ENCODE results near the gene ACOXL.

The ACOXL gene

GRCh38 chr2:111015283-111015995 is 283.1 kb downstream of the ACOXL start:
- DNase-seq (ENCODE audit: low read depth in 1 of 2, low spot score in 1 of 2) = no peak
- in situ Hi-C loops (cut with HindIII; ENCODE audit: low pct_unique_long_range_greater_than_20kb, low sequenced_read_pairs) = no loop called here
- no peak for TF ChIP-seq JUND (IDR thresholded peaks at IDR 0.05; ENCODE audit: low read depth)

- in situ Hi-C loops (cut with HindIII; ENCODE audit: low pct_unique_long_range_greater_than_20kb, low sequenced_read_pairs) = no loop called here
- no peak for TF ChIP-seq JUND (IDR thresholded peaks at IDR 0.05; ENCODE audit: low read depth)
- DNase-seq (ENCODE audit: low read depth in 1 of 2, low spot score in 1 of 2) = no peak
Observed at GRCh38 chr2:111017034-111017622, 284.8 kb downstream of the ACOXL start.

GRCh38 chr2:111017909-111018308 is 285.5 kb downstream of the ACOXL start:
- in situ Hi-C loops (cut with HindIII; ENCODE audit: low pct_unique_long_range_greater_than_20kb, low sequenced_read_pairs) = no loop called here
- TF ChIP-seq JUND (IDR thresholded peaks at IDR 0.05; ENCODE audit: low read depth) = no peak
- no peak for DNase-seq (ENCODE audit: low read depth in 1 of 2, low spot score in 1 of 2)

- in situ Hi-C loops (cut with HindIII; ENCODE audit: low pct_unique_long_range_greater_than_20kb, low sequenced_read_pairs) = no loop called here
- DNase-seq (ENCODE audit: low read depth in 1 of 2, low spot score in 1 of 2) = no peak
Observed at GRCh38 chr2:111019381-111019780, 287.0 kb downstream of the ACOXL start.

GRCh38 chr2:111022633-111023032 is 290.3 kb downstream of the ACOXL start:
- TF ChIP-seq JUND (IDR thresholded peaks at IDR 0.05; ENCODE audit: low read depth) = no peak
- in situ Hi-C loops (cut with HindIII; ENCODE audit: low pct_unique_long_range_greater_than_20kb, low sequenced_read_pairs) = no loop called here
- no peak for DNase-seq (ENCODE audit: low read depth in 1 of 2, low spot score in 1 of 2)

More at GRCh38 chr2:111019381-111019780, 287.0 kb downstream of the ACOXL start:
- TF ChIP-seq JUND (IDR thresholded peaks at IDR 0.05; ENCODE audit: low read depth) = no peak

GRCh38 chr2:111024496-111024895 is 292.1 kb downstream of the ACOXL start:
- DNase-seq (ENCODE audit: low read depth in 1 of 2, low spot score in 1 of 2) = no peak
- in situ Hi-C loops (cut with HindIII; ENCODE audit: low pct_unique_long_range_greater_than_20kb, low sequenced_read_pairs) = no loop called here
- TF ChIP-seq JUND (IDR thresholded peaks at IDR 0.05; ENCODE audit: low read depth) = no peak

- TF ChIP-seq JUND (IDR thresholded peaks at IDR 0.05; ENCODE audit: low read depth) = no peak
- in situ Hi-C loops (cut with HindIII; ENCODE audit: low pct_unique_long_range_greater_than_20kb, low sequenced_read_pairs) = no loop called here
- no peak for DNase-seq (ENCODE audit: low read depth in 1 of 2, low spot score in 1 of 2)
Observed at GRCh38 chr2:111025288-111025687, 292.9 kb downstream of the ACOXL start.

GRCh38 chr2:111028720-111029119 is 296.3 kb downstream of the ACOXL start:
- no peak for TF ChIP-seq JUND (IDR thresholded peaks at IDR 0.05; ENCODE audit: low read depth)
- DNase-seq (ENCODE audit: low read depth in 1 of 2, low spot score in 1 of 2) = peak in 1 of 2 experiments; percentile 54

GRCh38 chr2:111029181-111029927 is 297.0 kb downstream of the ACOXL start:
- TF ChIP-seq JUND (IDR thresholded peaks at IDR 0.05; ENCODE audit: low read depth) = no peak
- DNase-seq (ENCODE audit: low read depth in 1 of 2, low spot score in 1 of 2) = peak in 1 of 2 experiments; percentile 24
- in situ Hi-C loops (cut with HindIII; ENCODE audit: low pct_unique_long_range_greater_than_20kb, low sequenced_read_pairs) = no loop called here

More at GRCh38 chr2:111028720-111029119, 296.3 kb downstream of the ACOXL start:
- in situ Hi-C loops (cut with HindIII; ENCODE audit: low pct_unique_long_range_greater_than_20kb, low sequenced_read_pairs) = no loop called here

- TF ChIP-seq JUND (IDR thresholded peaks at IDR 0.05; ENCODE audit: low read depth) = no peak
- no peak for DNase-seq (ENCODE audit: low read depth in 1 of 2, low spot score in 1 of 2)
- in situ Hi-C loops (cut with HindIII; ENCODE audit: low pct_unique_long_range_greater_than_20kb, low sequenced_read_pairs) = no loop called here
Observed at GRCh38 chr2:111030260-111030891, 298.0 kb downstream of the ACOXL start.

GRCh38 chr2:111030945-111031344 is 298.6 kb downstream of the ACOXL start:
- no peak for TF ChIP-seq JUND (IDR thresholded peaks at IDR 0.05; ENCODE audit: low read depth)
- in situ Hi-C loops (cut with HindIII; ENCODE audit: low pct_unique_long_range_greater_than_20kb, low sequenced_read_pairs) = no loop called here
- DNase-seq (ENCODE audit: low read depth in 1 of 2, low spot score in 1 of 2) = no peak

GRCh38 chr2:111031546-111032478 is 299.4 kb downstream of the ACOXL start:
- in situ Hi-C loops (cut with HindIII; ENCODE audit: low pct_unique_long_range_greater_than_20kb, low sequenced_read_pairs) = no loop called here
- DNase-seq (ENCODE audit: low read depth in 1 of 2, low spot score in 1 of 2) = no peak
- TF ChIP-seq JUND (IDR thresholded peaks at IDR 0.05; ENCODE audit: low read depth) = no peak
